Natural killer cell treated with Interleukin-12 subunit alpha and Interleukin-12 subunit beta and Interleukin-15 and Interleukin-18, amount 100 ng/mL, for 72 hours (primary cell): ENCODE results near the gene SUPV3L1. TPM values are rescaled to one million over a fixed set of nuclear protein-coding genes. Genes with fewer than 3 reads are reported as not detected.

ENCODE experiments used
- ATAC-seq, 2 donors: fragments of 150-1000 bp; cut with Tn5 transposase in 1 of 2; sonication (Bioruptor Pico), chemical (Tn5 transposase) in 1 of 2; 2 replicates each; pipeline ENCODE4 v1.10.0; 2021
- DNase-seq: peaks from one replicate; pipeline ENCODE4 v3.0.0; 2022; ENCODE audit warnings: low spot score
- H3K27ac Mint-ChIP-seq, 2 donors: 1 replicate in 1 of 2; 2 replicates in 1 of 2; pipeline ENCODE4 v1.8.0; 2022; ENCODE audit warnings: mixed read lengths in 2 of 2, mild to moderate bottlenecking in 1 of 2, moderate library complexity in 1 of 2
- H3K27me3 Mint-ChIP-seq, 2 donors: 1 replicate in 1 of 2; 2 replicates in 1 of 2; pipeline ENCODE4 v1.8.0; 2022; ENCODE audit warnings: mixed read lengths in 2 of 2
- H3K36me3 Mint-ChIP-seq: one replicate; pipeline ENCODE4 v1.8.0; 2022; ENCODE audit warnings: mixed read lengths
- H3K4me1 Mint-ChIP-seq, 2 donors: 1 replicate in 1 of 2; 2 replicates in 1 of 2; pipeline ENCODE4 v1.8.0; 2022; ENCODE audit warnings: low read depth in 2 of 2, mixed read lengths in 2 of 2, mild to moderate bottlenecking in 1 of 2
- H3K4me3 Mint-ChIP-seq: one replicate; pipeline ENCODE4 v1.8.0; 2022; ENCODE audit warnings: mixed read lengths
- H3K9me3 Mint-ChIP-seq: 2 replicates; pipeline ENCODE4 v1.8.0; 2022; ENCODE audit warnings: mixed read lengths
- total RNA-seq, 2 donors: library from RNA; stranded (reverse); gene quantifications; one replicate each; pipeline ENCODE4 v1.2.3, GENCODE V29; 2022

The SUPV3L1 gene
- total RNA-seq, 2 donors from 2014 or later = 41.1 to 60.8 TPM

DNA sequence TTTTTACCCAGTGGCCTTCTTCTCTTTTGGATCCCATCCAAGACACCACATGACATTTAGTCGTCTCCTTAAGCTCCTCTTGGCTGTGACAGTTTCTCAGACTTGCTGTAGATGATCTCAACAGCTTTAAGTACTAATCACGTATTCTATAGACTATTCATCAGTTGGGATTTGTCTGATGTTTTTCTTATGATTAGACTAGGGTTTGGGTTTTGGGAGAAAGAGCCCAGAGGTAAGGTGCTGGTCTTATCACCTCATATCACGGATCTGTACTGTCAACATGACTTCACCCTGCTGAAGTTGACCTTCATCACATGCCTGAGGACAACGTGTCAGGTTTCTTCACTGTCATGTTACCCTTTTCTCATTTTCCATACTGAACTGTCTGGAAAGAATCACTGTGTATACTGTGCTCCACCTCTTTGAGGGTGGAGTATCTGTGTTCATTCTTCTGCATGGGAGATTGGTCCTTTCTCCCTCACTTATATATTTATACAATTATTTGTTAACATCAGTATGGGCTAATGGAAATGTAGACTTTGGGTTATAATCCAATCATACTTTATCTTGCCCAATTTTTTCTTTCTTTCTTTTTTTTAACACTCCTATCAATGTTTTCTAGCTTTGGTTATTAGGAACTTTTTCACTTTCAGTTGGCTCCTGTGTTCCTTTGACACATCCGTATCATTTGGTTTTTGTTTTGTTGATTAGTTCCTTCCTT is 33.7 kb downstream of the SUPV3L1 start:
- Mint-ChIP-seq H3K4me1 (peaks cover 24 to 46% of the 10 kb centered on the region in 2 donors), H3K4me3 (no peak overlapping the region), H3K9me3 (no peaks in the 10 kb centered on the region), H3K27ac (no peak overlapping the region), H3K27me3 (no peaks in the 10 kb centered on the region), H3K36me3 (peaks cover 8% of the 10 kb centered on the region)
- no peak for ATAC-seq
- DNase-seq = no peak

DNA sequence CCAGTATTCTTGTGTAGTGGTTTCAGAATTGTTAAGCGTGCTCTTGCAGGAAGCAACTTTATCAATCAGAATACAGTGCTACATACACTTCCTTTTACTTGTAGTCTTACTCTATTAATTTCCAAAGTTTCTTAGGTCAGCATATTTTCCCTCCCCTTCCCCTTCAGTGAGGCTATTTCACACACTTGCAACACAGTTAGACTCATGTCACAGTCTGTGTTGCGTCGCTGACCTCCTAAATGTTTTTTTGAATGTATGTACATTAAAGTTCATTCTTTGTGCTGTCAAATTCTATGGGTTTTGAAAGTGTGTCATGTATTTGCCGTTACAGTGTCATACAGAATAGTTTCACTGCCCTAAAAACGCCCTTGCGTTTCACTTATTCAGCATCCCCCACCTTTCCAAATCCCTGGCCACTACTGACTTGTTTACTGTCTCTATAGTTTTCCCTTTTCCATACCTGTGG is 34.7 kb downstream of the SUPV3L1 start:
- DNase-seq = no peak

DNA sequence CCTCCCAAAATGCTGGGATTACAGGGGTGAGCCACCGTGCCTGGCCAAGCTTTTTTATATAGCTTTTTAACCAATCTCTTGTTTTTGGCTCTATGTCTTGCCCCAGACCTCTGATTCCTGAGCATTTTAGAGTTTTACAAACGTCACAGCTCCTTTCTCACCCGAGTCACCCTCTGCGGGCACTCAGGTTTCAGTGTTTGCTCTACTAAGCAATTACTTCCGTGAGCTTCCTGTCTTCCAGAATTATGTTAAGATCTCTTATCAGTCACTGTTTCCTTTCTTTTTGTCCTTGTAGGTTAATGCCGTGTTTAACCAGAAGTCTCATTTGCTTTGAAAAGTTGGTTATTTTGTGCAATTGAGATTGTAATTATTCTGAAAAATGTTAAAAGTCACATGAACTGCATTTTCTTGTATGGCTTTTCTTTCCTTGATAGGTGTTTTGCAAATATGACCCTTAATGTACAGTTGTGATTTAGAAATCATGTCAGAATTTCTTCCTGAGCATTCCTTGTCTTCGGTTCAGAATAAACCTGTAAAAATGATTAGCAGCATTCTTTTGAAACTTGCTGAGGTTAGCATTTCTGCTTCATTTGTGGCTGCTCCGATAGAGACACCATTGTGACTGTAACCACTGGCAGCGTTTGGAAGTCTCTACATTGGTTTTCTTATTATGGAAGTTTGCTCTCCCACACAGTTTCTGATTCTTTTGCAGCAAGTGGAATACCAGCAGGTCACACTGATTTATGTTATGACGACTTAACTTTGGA is 35.6 kb downstream of the SUPV3L1 start:
- H3K27ac Mint-ChIP-seq = peak overlapping the region; percentile 59 to 71
- H3K4me1 Mint-ChIP-seq = peaks cover 22 to 39% of the 10 kb centered on the region in 2 donors
- peak in 1 of 2 donors; percentile 84 for ATAC-seq

More for the DNA sequence above, 34.7 kb downstream of the SUPV3L1 start:
- ATAC-seq = peak; percentile 43 to 45
- H3K36me3 Mint-ChIP-seq = no peaks in the 10 kb centered on the region
- no peaks in the 10 kb centered on the region for H3K27me3 Mint-ChIP-seq
- peaks cover 20 to 40% of the 10 kb centered on the region in 2 donors for H3K4me1 Mint-ChIP-seq
- no peaks in the 10 kb centered on the region for H3K9me3 Mint-ChIP-seq
- peak overlapping the region; percentile 76 for H3K4me3 Mint-ChIP-seq
- H3K27ac Mint-ChIP-seq = peak overlapping the region; percentile 59 to 71

DNA sequence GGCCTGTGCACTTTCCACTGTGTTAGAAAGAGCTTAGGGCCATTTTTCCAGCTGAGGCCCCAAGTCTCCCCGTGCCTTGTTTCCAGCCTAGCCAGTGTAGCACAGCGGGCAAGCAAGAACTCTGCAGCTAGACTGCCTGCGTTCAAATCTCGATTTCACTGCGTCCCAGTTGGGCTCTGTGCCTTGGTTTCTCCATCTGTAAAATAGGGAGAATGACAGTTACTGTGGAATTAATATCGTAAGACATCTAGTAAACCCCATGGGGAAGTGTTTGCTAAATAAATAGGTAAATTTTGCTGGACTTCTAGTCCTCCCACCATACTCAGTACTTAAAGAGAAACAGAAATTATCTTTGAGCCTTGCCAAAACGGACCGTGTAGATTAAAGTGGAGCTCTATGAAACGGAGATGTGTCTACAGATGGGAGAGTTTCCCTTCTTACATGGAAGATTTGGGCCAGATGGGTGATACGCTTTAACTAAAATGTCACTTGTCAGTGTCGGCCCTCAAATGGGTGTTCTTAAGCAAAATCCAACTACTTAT is 36.6 kb downstream of the SUPV3L1 start:
- Mint-ChIP-seq H3K4me3 (no peak overlapping the region), H3K27ac (no peak overlapping the region), H3K27me3 (no peaks in the 10 kb centered on the region), H3K36me3 (no peaks in the 10 kb centered on the region), H3K4me1 (peaks cover 27 to 44% of the 10 kb centered on the region in 2 donors), H3K9me3 (no peaks in the 10 kb centered on the region)
- DNase-seq (no peak), ATAC-seq (no peak)

More for the DNA sequence above, 35.6 kb downstream of the SUPV3L1 start:
- DNase-seq = no peak
- no peaks in the 10 kb centered on the region for H3K9me3 Mint-ChIP-seq
- no peaks in the 10 kb centered on the region for H3K36me3 Mint-ChIP-seq
- peak overlapping the region; percentile 76 for H3K4me3 Mint-ChIP-seq
- H3K27me3 Mint-ChIP-seq = no peaks in the 10 kb centered on the region

DNA sequence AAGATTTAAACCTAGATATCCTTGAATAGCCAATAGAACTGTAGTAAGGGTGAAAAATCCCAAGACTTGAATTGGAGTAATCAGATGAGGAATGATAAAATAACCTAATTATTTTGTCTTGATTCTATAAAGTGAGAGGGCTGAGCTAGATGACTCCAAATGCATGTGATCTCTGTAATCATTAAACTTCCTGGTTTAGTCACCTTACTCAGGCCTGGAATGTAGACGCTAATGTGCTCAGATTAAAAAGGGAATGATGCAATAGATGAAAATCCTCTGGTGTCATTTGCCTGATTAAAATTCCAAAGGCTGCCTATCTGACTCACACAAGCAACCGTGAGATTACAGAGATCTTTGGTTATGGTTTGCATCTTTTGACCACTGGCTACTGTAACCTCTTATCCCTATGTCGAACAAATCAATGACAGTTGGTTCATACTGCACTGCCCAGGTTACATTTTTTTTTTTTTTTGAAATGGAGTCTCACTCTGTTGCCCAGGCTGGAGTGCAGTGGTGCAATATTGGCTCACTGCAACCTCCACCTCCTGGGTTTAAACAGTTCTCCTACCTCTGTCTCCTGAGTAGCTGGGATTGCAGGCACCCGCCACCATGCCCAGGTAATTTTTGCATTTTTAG is 37.2 kb downstream of the SUPV3L1 start:
- Mint-ChIP-seq H3K27ac (no peak overlapping the region), H3K4me3 (no peak overlapping the region), H3K36me3 (no peaks in the 10 kb centered on the region), H3K27me3 (no peaks in the 10 kb centered on the region), H3K9me3 (no peaks in the 10 kb centered on the region), H3K4me1 (peaks cover 32 to 50% of the 10 kb centered on the region in 2 donors)
- no peak for ATAC-seq
- no peak for DNase-seq

DNA sequence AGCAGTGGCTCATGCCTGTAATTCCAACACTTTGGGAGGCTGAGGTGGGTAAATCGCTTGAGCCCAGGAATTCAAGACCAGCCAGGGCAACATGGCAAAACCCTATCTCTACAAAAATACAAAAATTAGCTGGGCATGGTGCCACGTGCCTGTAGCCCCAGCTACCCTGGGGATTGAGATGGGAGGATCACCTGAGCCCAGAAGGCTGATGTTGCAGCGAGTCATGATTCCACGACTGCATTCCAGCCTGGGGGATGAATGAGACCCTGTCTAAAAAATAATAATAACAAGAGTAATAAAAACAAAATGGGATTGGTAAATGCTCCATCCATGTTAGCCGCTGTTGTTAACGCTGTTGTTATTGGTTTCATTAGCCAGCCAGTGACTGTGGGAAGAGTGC is 38.8 kb downstream of the SUPV3L1 start:
- Mint-ChIP-seq H3K27ac (no peak overlapping the region), H3K4me3 (no peak overlapping the region), H3K4me1 (peaks cover 39 to 57% of the 10 kb centered on the region in 2 donors), H3K27me3 (no peaks in the 10 kb centered on the region), H3K36me3 (no peaks in the 10 kb centered on the region), H3K9me3 (no peaks in the 10 kb centered on the region)
- ATAC-seq = no peak
- DNase-seq = no peak

DNA sequence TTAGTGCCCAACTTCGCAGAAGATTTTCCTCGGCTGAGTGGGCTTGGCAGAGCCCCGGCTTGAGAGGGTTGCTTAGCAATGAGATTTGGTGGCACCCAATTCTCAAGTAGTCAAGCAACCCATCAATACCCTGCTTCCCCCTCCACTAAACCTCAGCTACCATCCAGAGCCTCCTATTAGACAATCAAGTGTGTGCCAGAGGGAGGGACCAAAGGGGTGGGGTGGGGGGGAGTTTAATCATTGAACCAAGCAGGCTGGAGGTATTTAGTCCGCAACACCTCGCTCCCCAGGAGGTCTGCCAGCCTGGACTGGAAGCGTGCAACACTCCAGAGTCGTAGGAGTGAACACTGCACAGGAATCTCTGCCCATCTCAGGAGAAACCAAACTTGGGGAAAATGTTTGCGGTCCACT is 40.0 kb downstream of the SUPV3L1 start, which contains the start of gene HKDC1:
Gene HKDC1 (plus strand): TSS at position 292 of the 411 bp plus-strand sequence. CDS start 104 bp downstream, at position 396.
- no peak for DNase-seq
- H3K4me1 Mint-ChIP-seq = peaks cover 34 to 52% of the 10 kb centered on the region in 2 donors
- peak within 1 kb of the TSS; percentile 84 to 86 for H3K27ac Mint-ChIP-seq
- H3K4me3 Mint-ChIP-seq = peak within 1 kb of the TSS; percentile 42
- ATAC-seq = no peak
- H3K9me3 Mint-ChIP-seq = no peaks in the 10 kb centered on the region
- no peaks in the 10 kb centered on the region for H3K36me3 Mint-ChIP-seq
- no peaks in the 10 kb centered on the region for H3K27me3 Mint-ChIP-seq

DNA sequence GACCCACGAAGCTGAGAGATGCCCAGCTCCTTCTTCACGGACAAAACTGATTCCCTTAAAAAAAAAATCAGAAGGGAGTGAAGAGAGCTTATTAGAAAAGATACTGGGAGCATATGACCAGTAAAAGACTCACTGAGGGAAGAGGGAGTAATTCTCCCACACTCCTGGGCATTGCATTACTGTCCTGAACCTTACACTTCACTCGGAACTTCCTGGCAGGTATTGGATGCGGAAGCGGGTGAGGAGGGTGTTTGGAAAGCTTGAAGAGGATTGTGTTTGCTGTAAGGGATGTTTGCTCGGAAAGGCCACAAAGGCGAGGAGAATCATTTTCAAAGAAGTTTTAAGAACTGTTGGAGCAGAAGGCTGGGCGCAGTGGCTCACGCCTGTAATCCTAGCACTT is 40.5 kb downstream of the SUPV3L1 start:
- no peak for DNase-seq
- Mint-ChIP-seq H3K27ac (peak overlapping the region; percentile 84 to 86), H3K4me3 (peak overlapping the region; percentile 42), H3K36me3 (no peaks in the 10 kb centered on the region), H3K9me3 (no peaks in the 10 kb centered on the region), H3K27me3 (no peaks in the 10 kb centered on the region), H3K4me1 (peaks cover 35 to 52% of the 10 kb centered on the region in 2 donors)
- ATAC-seq = no peak

DNA sequence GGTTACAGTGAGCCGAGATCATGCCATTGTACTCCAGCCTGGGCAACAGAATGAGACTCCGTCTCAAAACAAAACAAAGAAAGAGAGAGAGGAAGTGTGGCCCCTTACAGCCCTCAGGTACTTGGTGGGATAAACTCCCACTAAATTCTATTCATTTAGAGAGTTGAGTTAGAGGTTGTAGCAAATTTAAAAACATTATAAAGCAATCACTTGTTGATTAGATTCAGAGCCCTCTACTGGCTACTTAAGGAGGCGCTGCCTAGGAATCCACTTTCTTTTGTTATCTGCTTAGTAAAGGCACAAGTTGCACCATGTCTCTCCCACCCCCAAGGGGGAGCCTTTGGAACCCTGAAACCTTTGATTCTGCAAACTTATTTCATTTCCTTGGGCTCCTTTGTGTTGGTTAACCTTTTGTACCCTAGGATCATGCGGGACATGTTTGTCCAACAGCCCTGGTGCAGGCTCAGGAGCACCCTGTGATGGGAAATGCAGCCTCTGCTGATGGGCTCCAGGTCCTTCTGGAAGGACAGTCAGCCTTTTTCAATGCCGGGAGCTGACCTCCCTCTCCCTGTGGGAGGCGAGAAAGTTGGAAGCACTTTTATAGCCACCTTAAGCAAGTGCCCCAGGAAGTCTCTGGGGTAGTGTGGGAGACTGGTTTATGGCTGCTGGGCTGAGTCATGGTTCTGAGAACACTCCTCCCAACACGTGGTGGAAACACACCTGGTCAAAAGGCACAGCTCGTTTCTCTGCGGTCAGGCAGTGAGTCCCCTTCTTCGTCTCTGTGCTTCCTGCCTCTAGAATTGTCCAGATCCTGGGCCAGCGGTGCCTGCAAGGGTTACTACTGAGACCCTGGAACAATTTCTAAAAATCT is 42.4 kb downstream of the SUPV3L1 start:
- DNase-seq (peak; percentile 83), ATAC-seq (peak; percentile 92 to 98)
- H3K36me3 Mint-ChIP-seq = no peaks in the 10 kb centered on the region
- no peaks in the 10 kb centered on the region for H3K27me3 Mint-ChIP-seq
- H3K4me3 Mint-ChIP-seq = peak overlapping the region; percentile 67
- peaks cover 36 to 48% of the 10 kb centered on the region in 2 donors for H3K4me1 Mint-ChIP-seq
- peak overlapping the region; percentile 84 to 86 for H3K27ac Mint-ChIP-seq
- no peaks in the 10 kb centered on the region for H3K9me3 Mint-ChIP-seq

DNA sequence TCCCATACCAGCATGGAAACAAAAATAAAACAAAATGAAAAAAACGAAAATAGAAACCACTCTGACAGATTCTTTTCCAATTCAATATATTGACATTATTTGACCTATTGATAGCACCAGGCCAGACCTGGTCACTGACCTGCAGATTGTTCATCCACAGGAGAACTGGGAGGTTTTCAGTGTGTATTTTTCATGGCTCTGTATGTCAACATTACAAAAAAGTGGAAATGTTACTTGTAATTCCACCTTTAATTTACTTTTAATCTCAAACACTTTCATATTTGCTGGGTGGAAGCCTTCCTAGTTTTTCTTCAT is 43.0 kb downstream of the SUPV3L1 start:
- Mint-ChIP-seq H3K9me3 (no peaks in the 10 kb centered on the region), H3K27me3 (no peaks in the 10 kb centered on the region), H3K36me3 (no peaks in the 10 kb centered on the region), H3K4me3 (peak overlapping the region; percentile 67), H3K4me1 (peaks cover 42 to 54% of the 10 kb centered on the region in 2 donors), H3K27ac (peak overlapping the region; percentile 84 to 86)
- no peak for DNase-seq
- ATAC-seq = no peak

DNA sequence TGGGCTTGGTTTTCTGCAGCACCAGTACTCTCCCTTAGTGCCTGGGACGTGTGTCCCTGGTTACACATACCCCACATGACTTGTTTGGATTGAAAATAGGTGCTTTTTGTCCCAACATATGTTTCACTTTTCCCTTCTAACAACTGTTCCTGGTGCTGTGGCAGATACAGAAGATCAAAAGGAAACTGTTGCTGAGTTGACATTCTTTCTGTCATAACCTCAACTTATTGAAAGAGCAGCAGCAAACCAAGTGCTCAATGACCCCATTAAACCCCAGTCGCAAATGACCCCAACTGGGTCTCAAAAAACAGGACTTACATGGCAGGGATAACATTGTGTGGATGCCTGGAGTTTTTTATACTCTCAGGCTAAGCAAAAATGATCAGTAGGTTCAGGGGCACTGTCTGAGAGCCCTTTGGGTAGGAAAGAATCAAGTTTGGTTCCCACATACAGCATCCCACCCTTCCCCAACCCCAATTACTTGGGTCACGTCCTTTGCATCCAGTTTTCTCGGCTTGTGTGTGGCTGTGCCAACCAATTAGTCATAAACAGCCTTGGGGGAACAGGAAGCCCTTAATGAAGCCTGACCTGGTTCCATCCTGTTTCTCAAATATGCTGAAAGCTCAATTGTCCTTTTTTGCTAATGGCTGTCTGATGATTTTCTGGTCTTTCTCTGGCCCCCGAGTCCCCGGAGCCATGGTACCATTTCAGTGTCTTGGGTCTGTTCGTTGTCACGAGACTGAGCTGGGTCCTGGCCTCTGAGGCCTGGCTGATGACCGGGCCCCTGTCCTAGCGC is 45.0 kb downstream of the SUPV3L1 start:
- Mint-ChIP-seq H3K4me3 (peak overlapping the region; percentile 51), H3K4me1 (peaks cover 61 to 74% of the 10 kb centered on the region in 2 donors), H3K36me3 (no peaks in the 10 kb centered on the region), H3K9me3 (no peaks in the 10 kb centered on the region), H3K27me3 (no peaks in the 10 kb centered on the region), H3K27ac (peak overlapping the region; percentile 7 to 62)
- ATAC-seq = no peak
- DNase-seq = no peak

DNA sequence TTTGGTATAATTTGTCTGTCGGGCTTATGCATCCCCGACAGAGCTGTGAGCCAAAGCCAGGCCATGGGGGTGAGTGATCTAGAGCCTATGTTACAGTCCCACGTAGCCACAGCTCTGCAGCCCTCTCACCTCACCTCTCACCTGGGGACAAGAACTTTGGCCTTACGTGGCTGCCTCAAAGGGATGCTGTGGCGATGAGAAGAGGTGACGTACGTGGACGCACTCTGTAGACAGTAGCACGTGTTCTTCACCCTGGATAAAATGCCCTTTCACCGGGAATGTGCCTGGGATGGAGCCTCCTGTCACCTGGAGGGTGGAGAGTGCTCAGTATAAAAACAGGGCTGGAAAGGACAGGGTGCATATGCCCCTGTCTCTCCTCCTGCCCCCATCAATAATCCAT is 45.6 kb downstream of the SUPV3L1 start:
- Mint-ChIP-seq H3K36me3 (no peaks in the 10 kb centered on the region), H3K27ac (peak overlapping the region in 1 of 2 donors; percentile 7), H3K4me1 (peaks cover 58 to 69% of the 10 kb centered on the region in 2 donors), H3K4me3 (peak overlapping the region; percentile 38), H3K27me3 (no peaks in the 10 kb centered on the region), H3K9me3 (no peaks in the 10 kb centered on the region)
- ATAC-seq = no peak
- peak; percentile 56 for DNase-seq
